Ovary (tissue), 3 donors: ENCODE results near the gene PCDHA1.

Experiments used
- CTCF ChIP-seq, 3 donors: fragments of 450-650 bp in 2 of 3; fragments of 200-600 bp in 1 of 3; IDR thresholded peaks; one replicate each; pipeline versions ENCODE4 v1.5.1 to v1.8.0; 2016 to 2022; ENCODE audit warnings: antibody characterized with exemption in 3 of 3, mild to moderate bottlenecking in 1 of 3
- EP300 ChIP-seq: sonication (generic); formaldehyde crosslinking; IDR thresholded peaks from one replicate; pipeline ENCODE4 v1.6.1; 2017; ENCODE audit warnings: antibody characterized with exemption
- donor health status: DM: no; HTN: no; CAD: no.

GRCh38 chr5:140821375-140822280, 35.7 kb downstream of the PCDHA1 start, which contains the start of gene PCDHA5:
- TF ChIP-seq CTCF (IDR thresholded peaks at IDR 0.05) (no peak), EP300 (no peak)
